IPS DF 6.9 (cell line): ENCODE results near the gene KIF20B.
"Not testable (repeated sequence)": the region's sequence is repeated elsewhere in the genome, so short reads cannot be mapped to it uniquely, and the experiment has no call there.

ENCODE experiments used
- DNase-seq: peaks from one replicate; pipeline ENCODE4 v3.0.0-alpha.2; 2013; ENCODE audit warnings: low read depth, low spot score
- H3K27ac ChIP-seq: one replicate; pipeline ENCODE4 v1.5.1; 2013; ENCODE audit warnings: low read length, control low read depth
- H3K27me3 ChIP-seq: 2 replicates; pipeline ENCODE4 v1.6.1; 2013; ENCODE audit warnings: mild to moderate bottlenecking, low read length; ENCODE audit not compliant: control insufficient read depth, insufficient read depth
- H3K36me3 ChIP-seq: 2 replicates; pipeline ENCODE4 v1.6.1; 2013; ENCODE audit warnings: low read length; ENCODE audit not compliant: control insufficient read depth, insufficient read depth
- H3K4me1 ChIP-seq: 2 replicates; pipeline ENCODE4 v1.6.1; 2013; ENCODE audit warnings: low read length; ENCODE audit not compliant: control insufficient read depth, insufficient read depth
- H3K4me3 ChIP-seq: 2 replicates; pipeline ENCODE4 v1.5.1; 2013; ENCODE audit warnings: mild to moderate bottlenecking, low read length
- H3K9me3 ChIP-seq: 2 replicates; pipeline ENCODE4 v1.6.1; 2013; ENCODE audit warnings: low read length, inconsistent platforms; ENCODE audit not compliant: control insufficient read depth, insufficient read depth
- WGBS: extraction: QIAGEN DNeasy Blood & Tissue Kit; methylation state at CpG from one replicate; pipeline ENCODE4 v1.1.7; 2013; ENCODE audit warnings: mixed read lengths, missing lambda C conversion rate; ENCODE audit not compliant: insufficient read length, insufficient coverage; 5-methylcytosine and 5-hydroxymethylcytosine counted together

Gene KIF20B

GRCh38 chr10:89707372-89707771 is 6.0 kb downstream of the KIF20B start:
- WGBS = no CpG with 5 or more reads among the region's 1 CpG
- DNase-seq = no peak
- Histone ChIP-seq H3K36me3 (no peaks in the 10 kb centered on the region), H3K27ac (no peak overlapping the region), H3K4me3 (no peak overlapping the region), H3K4me1 (no peaks in the 10 kb centered on the region), H3K9me3 (no peaks in the 10 kb centered on the region), H3K27me3 (no peaks in the 10 kb centered on the region)

- Histone ChIP-seq H3K4me1 (no peaks in the 10 kb centered on the region), H3K4me3 (no peak overlapping the region), H3K27ac (no peak overlapping the region), H3K9me3 (no peaks in the 10 kb centered on the region), H3K27me3 (no peaks in the 10 kb centered on the region), H3K36me3 (no peaks in the 10 kb centered on the region)
- WGBS = no CpG with 5 or more reads among the region's 3 CpGs
- no peak for DNase-seq
These were observed 9.4 kb downstream of the KIF20B start for GRCh38 chr10:89710753-89711152.

- H3K36me3 ChIP-seq = no peaks in the 10 kb centered on the region
- H3K27ac ChIP-seq = no peak overlapping the region
- H3K9me3 ChIP-seq = no peaks in the 10 kb centered on the region
- H3K4me1 ChIP-seq = no peaks in the 10 kb centered on the region
- DNase-seq = no peak
- H3K4me3 ChIP-seq = no peak overlapping the region
- WGBS = no CpG with 5 or more reads among the region's 3 CpGs
- no peaks in the 10 kb centered on the region for H3K27me3 ChIP-seq
These were observed 33.2 kb downstream of the KIF20B start for GRCh38 chr10:89734616-89735015.

- no peak overlapping the region for H3K4me3 ChIP-seq
- no peaks in the 10 kb centered on the region for H3K4me1 ChIP-seq
- DNase-seq = no peak
- peaks cover 2% of the 10 kb centered on the region; the same call in 1 of the 2 replicates for H3K36me3 ChIP-seq
- no peak overlapping the region for H3K27ac ChIP-seq
- no peaks in the 10 kb centered on the region for H3K27me3 ChIP-seq
- WGBS = no CpG with 5 or more reads among the region's 2 CpGs
- H3K9me3 ChIP-seq = no peaks in the 10 kb centered on the region
These were observed 37.3 kb downstream of the KIF20B start for GRCh38 chr10:89738551-89739209.

GRCh38 chr10:89741126-89741762 is 39.9 kb downstream of the KIF20B start:
- Histone ChIP-seq H3K36me3 (peaks cover 7% of the 10 kb centered on the region), H3K4me1 (no peaks in the 10 kb centered on the region), H3K27me3 (no peaks in the 10 kb centered on the region), H3K27ac (no peak overlapping the region), H3K4me3 (no peak overlapping the region), H3K9me3 (no peaks in the 10 kb centered on the region)
- no CpG with 5 or more reads among the region's 4 CpGs for WGBS
- DNase-seq = no peak

GRCh38 chr10:89744026-89744425 is 42.6 kb downstream of the KIF20B start:
- H3K36me3 ChIP-seq = peaks cover 9% of the 10 kb centered on the region
- no peak for DNase-seq
- WGBS = no CpG with 5 or more reads among the region's 1 CpG

GRCh38 chr10:89745903-89746302 is 44.5 kb downstream of the KIF20B start:
- peaks cover 9% of the 10 kb centered on the region for H3K36me3 ChIP-seq
- H3K4me3 ChIP-seq = no peak overlapping the region
- no peaks in the 10 kb centered on the region for H3K27me3 ChIP-seq
- no peak for DNase-seq
- no CpG with 5 or more reads among the region's 7 CpGs for WGBS
- H3K27ac ChIP-seq = no peak overlapping the region
- no peaks in the 10 kb centered on the region for H3K9me3 ChIP-seq
- H3K4me1 ChIP-seq = no peaks in the 10 kb centered on the region

More at GRCh38 chr10:89744026-89744425, 42.6 kb downstream of the KIF20B start:
- Histone ChIP-seq H3K4me3 (no peak overlapping the region), H3K4me1 (no peaks in the 10 kb centered on the region), H3K27ac (no peak overlapping the region), H3K9me3 (no peaks in the 10 kb centered on the region), H3K27me3 (no peaks in the 10 kb centered on the region)

GRCh38 chr10:89750441-89750840 is 49.1 kb downstream of the KIF20B start:
- Histone ChIP-seq H3K4me1 (no peaks in the 10 kb centered on the region), H3K36me3 (peaks cover 7% of the 10 kb centered on the region)
- no CpG with 5 or more reads among the region's 1 CpG for WGBS

GRCh38 chr10:89755374-89755773 is 54.0 kb downstream of the KIF20B start:
- H3K27me3 ChIP-seq = no peaks in the 10 kb centered on the region
- H3K4me3 ChIP-seq = no peak overlapping the region
- no CpG with 5 or more reads among the region's 2 CpGs for WGBS
- H3K36me3 ChIP-seq = no peaks in the 10 kb centered on the region; the same call in 1 of the 2 replicates
- H3K9me3 ChIP-seq = no peaks in the 10 kb centered on the region
- no peak for DNase-seq
- no peaks in the 10 kb centered on the region for H3K4me1 ChIP-seq
- no peak overlapping the region for H3K27ac ChIP-seq

More at GRCh38 chr10:89750441-89750840, 49.1 kb downstream of the KIF20B start:
- H3K27ac ChIP-seq = no peak overlapping the region
- no peak overlapping the region for H3K4me3 ChIP-seq
- no peak for DNase-seq
- H3K27me3 ChIP-seq = no peaks in the 10 kb centered on the region
- no peaks in the 10 kb centered on the region for H3K9me3 ChIP-seq

GRCh38 chr10:89759531-89759930 is 58.1 kb downstream of the KIF20B start:
- Histone ChIP-seq H3K4me1 (no peaks in the 10 kb centered on the region), H3K4me3 (no peak overlapping the region), H3K27me3 (no peaks in the 10 kb centered on the region), H3K9me3 (no peaks in the 10 kb centered on the region), H3K27ac (no peak overlapping the region), H3K36me3 (peaks cover 2% of the 10 kb centered on the region; the same call in 1 of the 2 replicates)
- WGBS = no CpG with 5 or more reads among the region's 1 CpG
- DNase-seq = no peak

GRCh38 chr10:89763671-89764070 is 62.3 kb downstream of the KIF20B start:
- not testable (repeated sequence) for H3K36me3 ChIP-seq, H3K4me3 ChIP-seq, H3K27me3 ChIP-seq, DNase-seq, H3K27ac ChIP-seq, H3K4me1 ChIP-seq, H3K9me3 ChIP-seq
- WGBS = no CpG with 5 or more reads among the region's 1 CpG
